Heart left ventricle (tissue), 13 donors: ENCODE measurements around the gene EFCC1.

Experiments used
- POLR2A ChIP-seq, 2 donors: fragments of 450-650 bp; IDR thresholded peaks; one replicate each; pipeline ENCODE4 v1.6.1; 2017; ENCODE audit warnings: antibody characterized with exemption in 2 of 2, mild to moderate bottlenecking in 2 of 2, moderate library complexity in 2 of 2
- TF ChIP-seq, protein P1 (sequence below), 12 donors: fragments of 200-600 bp; sonication (generic) in 4 of 12; IDR thresholded peaks; one replicate each; pipeline versions ENCODE4 v1.5.0 to v1.8.0; 2018 to 2022; ENCODE audit warnings: antibody characterized with exemption in 12 of 12, mild to moderate bottlenecking in 5 of 12
- donor health status: ischemic (EF 13 %, LVEDD 7.1; RV severe dilation, severe dysfunction).
- donor health status: DM: no; HTN: yes; CAD: no.
- donor health status: DM: no; HTN: no; CAD: no.
- donor health status: ischemic (EF 25% LVEDD 6.9; RV normal size, moderate dysfunction).
- donor health status: ischemic (EF 25% LVEDD 5.7; RV mildly dilated, moderate dysfunction).
- donor health status: ischemic (EF 35%, LVEDD 5.7; RV mildly dilated, moderate dysfunction).
- donor health status: nonischemic (EF 11% LVEDD 7.7; RV severe dilation, severe dysfunction).
- donor health status: DM: yes; HTN: yes; CAD: no.
- donor health status: PGD.
- donor health status: ischemic (EF 29% LVEDD 5.4; RV normal size, mild dysfunction).
- donor health status: nonischemic (EF 23%, LVEDD 6.1; RV moderate dilation, normal function).

DNA sequence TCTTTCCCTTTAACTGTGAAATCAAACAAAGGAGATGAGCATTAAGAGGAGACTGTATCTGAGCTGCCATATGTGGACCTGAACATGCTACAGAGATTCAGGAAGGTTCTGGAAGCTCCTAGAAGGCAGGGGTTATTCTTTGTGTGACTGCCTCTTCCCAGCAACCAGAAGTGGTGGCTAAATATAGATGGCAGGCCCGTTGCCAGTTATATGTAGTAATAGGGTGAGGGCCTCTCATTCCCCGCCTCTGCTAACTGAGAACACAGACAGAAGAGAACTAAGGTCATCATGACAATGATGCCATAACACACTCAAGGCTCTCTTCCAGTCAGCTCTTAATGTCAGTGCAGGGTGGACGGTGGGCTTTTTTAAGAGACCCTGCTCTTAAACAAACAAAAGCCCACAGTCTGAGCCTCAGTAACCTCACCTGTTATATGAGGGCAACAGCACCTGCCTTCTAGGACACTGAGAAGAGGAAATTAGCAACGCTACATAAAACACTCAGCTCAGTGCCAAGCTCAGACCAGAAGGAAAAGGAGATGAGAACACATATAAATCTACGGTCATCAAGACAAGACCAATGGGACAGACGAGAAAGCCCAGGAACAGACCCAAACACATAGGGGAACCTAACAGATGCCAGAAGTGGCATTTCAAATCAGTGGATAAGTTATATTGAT is 29.5 kb upstream of the EFCC1 start:
- TF ChIP-seq, protein P1, sequence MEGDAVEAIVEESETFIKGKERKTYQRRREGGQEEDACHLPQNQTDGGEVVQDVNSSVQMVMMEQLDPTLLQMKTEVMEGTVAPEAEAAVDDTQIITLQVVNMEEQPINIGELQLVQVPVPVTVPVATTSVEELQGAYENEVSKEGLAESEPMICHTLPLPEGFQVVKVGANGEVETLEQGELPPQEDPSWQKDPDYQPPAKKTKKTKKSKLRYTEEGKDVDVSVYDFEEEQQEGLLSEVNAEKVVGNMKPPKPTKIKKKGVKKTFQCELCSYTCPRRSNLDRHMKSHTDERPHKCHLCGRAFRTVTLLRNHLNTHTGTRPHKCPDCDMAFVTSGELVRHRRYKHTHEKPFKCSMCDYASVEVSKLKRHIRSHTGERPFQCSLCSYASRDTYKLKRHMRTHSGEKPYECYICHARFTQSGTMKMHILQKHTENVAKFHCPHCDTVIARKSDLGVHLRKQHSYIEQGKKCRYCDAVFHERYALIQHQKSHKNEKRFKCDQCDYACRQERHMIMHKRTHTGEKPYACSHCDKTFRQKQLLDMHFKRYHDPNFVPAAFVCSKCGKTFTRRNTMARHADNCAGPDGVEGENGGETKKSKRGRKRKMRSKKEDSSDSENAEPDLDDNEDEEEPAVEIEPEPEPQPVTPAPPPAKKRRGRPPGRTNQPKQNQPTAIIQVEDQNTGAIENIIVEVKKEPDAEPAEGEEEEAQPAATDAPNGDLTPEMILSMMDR (IDR thresholded peaks at IDR 0.05), result no peak
- TF ChIP-seq POLR2A (IDR thresholded peaks at IDR 0.05), result no peak
